ENCODE measurements around the gene MRAS. TPM values are rescaled to one million over a fixed set of nuclear protein-coding genes. Genes with fewer than 3 reads are reported as not detected.

The MRAS gene
- total and polyA plus RNA-seq, 2 of the 13 experiments (the other 11 are each of a cell fraction or from before 2014, with no cell fraction given): 8.8 to 36.2 TPM

- Histone ChIP-seq H3K4me2 (ENCODE audit: low read depth, low read length) (no peak overlapping the region), H3K4me1 (ENCODE audit: insufficient read depth, low read length) (no peaks in the 10 kb centered on the region), H3K36me3 (replicated peaks in 1 of 2; ENCODE audit: control insufficient read depth in 1 of 2, insufficient read depth in 2 of 2, low read length in 2 of 2) (no peaks in the 10 kb centered on the region), H4K20me1 (ENCODE audit: insufficient read depth, low read length) (no peaks in the 10 kb centered on the region), H3K27me3 (ENCODE audit: control insufficient read depth in 1 of 2, insufficient read depth in 2 of 2, low read length in 2 of 2) (peaks cover 0 to 10% of the 10 kb centered on the region in 2 experiments; a peak in 1 of 5 replicates), H2AFZ (ENCODE audit: low read length) (no peak overlapping the region), H3K79me2 (ENCODE audit: insufficient read depth, low read length) (no peaks in the 10 kb centered on the region), H3K9me3 (ENCODE audit: low read length) (peaks cover under 1% of the 10 kb centered on the region; the same call in 1 of the 2 replicates), H3K27ac (ENCODE audit: extremely low read length, insufficient read depth, low read length) (no peak overlapping the region), H3K9ac (ENCODE audit: insufficient read depth, low read depth, low read length) (no peak overlapping the region), H3K4me3 (replicated peaks in 1 of 3; ENCODE audit: insufficient read depth in 1 of 3, low read depth in 2 of 3, low read length in 3 of 3) (no peak overlapping the region)
- in situ Hi-C loops (cut with HindIII; ENCODE audit: extremely low pct_ligation_motif_present, low pct_unique_long_range_greater_than_20kb) (no loop called here), intact Hi-C loops (cut with micrococcal nuclease; ENCODE audit: unreplicated experiment) (no loop called here)
- DNase-seq (ENCODE audit: low spot score) (no peak), FAIRE-seq (no peak), ATAC-seq (no peak)
- CTCF ChIA-PET (ENCODE audit: low intra/inter-chr PET ratio, low total read pairs): no interaction called here
- TF ChIP-seq ZNF33A (CRISPR knock-in tag; IDR thresholded peaks at IDR 0.05; ENCODE audit: borderline replicate concordance): no peak
- TF ChIP-seq ZBTB44 (CRISPR knock-in tag; IDR thresholded peaks at IDR 0.05): no peak
- no peak for TF ChIP-seq ZNF326 (CRISPR knock-in tag; IDR thresholded peaks at IDR 0.05; ENCODE audit: borderline replicate concordance)
- no peak for TF ChIP-seq ZNF383 (CRISPR knock-in tag; IDR thresholded peaks at IDR 0.05; ENCODE audit: borderline replicate concordance)
- no peak for TF ChIP-seq ZNF580 (CRISPR knock-in tag; IDR thresholded peaks at IDR 0.05; ENCODE audit: borderline replicate concordance, low read depth)
- TF ChIP-seq RERE (CRISPR knock-in tag; IDR thresholded peaks at IDR 0.05; ENCODE audit: low read depth): no peak
- no peak for TF ChIP-seq TRIM24 (CRISPR knock-in tag; IDR thresholded peaks at IDR 0.05)
- TF ChIP-seq ZSCAN9 (CRISPR knock-in tag; IDR thresholded peaks at IDR 0.05; ENCODE audit: borderline replicate concordance): no peak
- no peak for TF ChIP-seq ZBTB49 (CRISPR knock-in tag; IDR thresholded peaks at IDR 0.05; ENCODE audit: borderline replicate concordance)
- TF ChIP-seq SP5 (CRISPR knock-in tag; IDR thresholded peaks at IDR 0.05; ENCODE audit: borderline replicate concordance, low read depth): no peak
- 33% methylated on average over 1 of the region's 1 CpG for WGBS (ENCODE audit: low lambda C conversion rate)
- BruUV-seq (replicated peaks): no TSS peak
- POLR2A ChIA-PET: no interaction called here
Measured at GRCh38 chr3:138314751-138315150, 33.6 kb upstream of the MRAS start.
